PFSK-1 (cell line): Measurements from ENCODE around the gene AGR3.

ENCODE experiments used
- FOXP2 ChIP-seq: optimal IDR thresholded peaks from 2 replicates; pipeline ENCODE3; 2011; ENCODE audit warnings: borderline replicate concordance, control low read depth, inconsistent platforms; ENCODE audit not compliant: insufficient read depth; ENCODE audit errors: extremely low read length, extremely low read depth
- POLR2AphosphoS5 ChIP-seq: IDR thresholded peaks from 2 replicates; pipeline ENCODE4 v1.6.1; 2012; ENCODE audit warnings: low read depth, mild to moderate bottlenecking, control low read depth, low read length, moderate library complexity
- REST ChIP-seq, 2 experiments: IDR thresholded peaks; 2 replicates each; pipeline versions ENCODE4 v1.6.1 to v1.8.0; 2011 to 2012; ENCODE audit warnings: low read depth in 2 of 2, low read length in 2 of 2, control low read depth in 1 of 2, inconsistent platforms in 1 of 2, mild to moderate bottlenecking in 1 of 2, moderate library complexity in 1 of 2; ENCODE audit not compliant: insufficient read depth in 1 of 2
- SIN3A ChIP-seq: IDR thresholded peaks from 2 replicates; pipeline ENCODE4 v1.6.1; 2012; ENCODE audit warnings: mild to moderate bottlenecking, low read length, moderate library complexity, borderline replicate concordance; ENCODE audit not compliant: insufficient read depth
- TAF1 ChIP-seq: IDR thresholded peaks from 2 replicates; pipeline ENCODE4 v1.6.1; 2012; ENCODE audit warnings: low read length, control low read depth, borderline replicate concordance; ENCODE audit not compliant: insufficient read depth

AGR3 gene

GRCh38 chr7:16839646-16840045 lies 42.1 kb downstream of the AGR3 start:
- TF ChIP-seq POLR2AphosphoS5 (no peak), REST (IDR thresholded peaks at IDR 0.05; ENCODE audit: insufficient read depth in 1 of 2, low read depth in 2 of 2, low read length in 2 of 2) (no peak), FOXP2 (no peak), TAF1 (no peak), SIN3A (no peak)

GRCh38 chr7:16838891-16839290 lies 42.9 kb downstream of the AGR3 start:
- TF ChIP-seq FOXP2, result no peak
- TF ChIP-seq REST (IDR thresholded peaks at IDR 0.05; ENCODE audit: insufficient read depth in 1 of 2, low read depth in 2 of 2, low read length in 2 of 2), result no peak
- no peak for TF ChIP-seq SIN3A
- TF ChIP-seq POLR2AphosphoS5, result no peak
- TF ChIP-seq TAF1, result no peak

- TF ChIP-seq REST (IDR thresholded peaks at IDR 0.05; ENCODE audit: insufficient read depth in 1 of 2, low read depth in 2 of 2, low read length in 2 of 2), result no peak
- no peak for TF ChIP-seq SIN3A
- no peak for TF ChIP-seq TAF1
- no peak for TF ChIP-seq POLR2AphosphoS5
These were observed 43.4 kb downstream of the AGR3 start for GRCh38 chr7:16838386-16838785.

- TF ChIP-seq POLR2AphosphoS5 (no peak), REST (IDR thresholded peaks at IDR 0.05; ENCODE audit: insufficient read depth in 1 of 2, low read depth in 2 of 2, low read length in 2 of 2) (no peak), FOXP2 (no peak), SIN3A (no peak), TAF1 (no peak)
These were observed 45.3 kb downstream of the AGR3 start for GRCh38 chr7:16836481-16836880.

- TF ChIP-seq POLR2AphosphoS5 (no peak), TAF1 (no peak), REST (IDR thresholded peaks at IDR 0.05; ENCODE audit: insufficient read depth in 1 of 2, low read depth in 2 of 2, low read length in 2 of 2) (no peak), FOXP2 (no peak), SIN3A (no peak)
These were observed 48.4 kb downstream of the AGR3 start for GRCh38 chr7:16833373-16833772.
